Upper lobe of right lung (tissue), 1 donor: Measurements from ENCODE around the gene NAA10. TPM values are rescaled to one million over a fixed set of nuclear protein-coding genes. Genes with fewer than 3 reads are reported as not detected.

Experiments used
- ATAC-seq: fragments of 200-7000 bp; cut with Tn5 transposase; one replicate; pipeline ENCODE4 v1.9.1; 2020; ENCODE audit warnings: mild to moderate bottlenecking, moderate library complexity
- DNase-seq: peaks from one replicate; pipeline ENCODE4 v3.0.0-alpha.2; 2020
- H3K27ac ChIP-seq: fragments of 200-600 bp; one replicate; pipeline ENCODE4 v1.8.0; 2022
- H3K27me3 ChIP-seq: fragments of 200-600 bp; one replicate; pipeline ENCODE4 v1.8.0; 2022; ENCODE audit warnings: mild to moderate bottlenecking
- H3K36me3 ChIP-seq: fragments of 200-600 bp; one replicate; pipeline ENCODE4 v1.8.0; 2022
- H3K4me1 ChIP-seq: fragments of 200-600 bp; one replicate; pipeline ENCODE4 v1.8.0; 2022
- H3K4me3 ChIP-seq: fragments of 200-600 bp; one replicate; pipeline ENCODE4 v1.8.0; 2022; ENCODE audit warnings: mild to moderate bottlenecking
- H3K9me3 ChIP-seq: fragments of 200-600 bp; one replicate; pipeline ENCODE4 v1.8.0; 2022
- CTCF ChIP-seq: fragments of 200-600 bp; IDR thresholded peaks from one replicate; pipeline ENCODE4 v1.8.0; 2022; ENCODE audit warnings: antibody characterized with exemption
- intact Hi-C: fragments of 100-400 bp; cut with DNase I; formaldehyde crosslinking; loops from one replicate; pipeline ENCODE4 v1.11.0; 2022
- total RNA-seq: library from RNA; stranded (reverse); fragmentation: NEBNext Ultra II Directional; extraction: Animal tissue kit (Norgen Biotek cat#: 25700); gene quantifications from one replicate; pipeline ENCODE4 v1.2.1, GENCODE V29; 2021
- donor health status: DM: no; HTN: yes; CAD: no; lungs with severe emphysema.

NAA10 gene
- total RNA-seq, 1 donor from 2014 or later: 84.6 TPM

- TF ChIP-seq CTCF: no peak
- Histone ChIP-seq H3K36me3 (peaks cover 30% of the 10 kb centered on the region), H3K9me3 (no peaks in the 10 kb centered on the region), H3K27ac (no peak overlapping the region), H3K27me3 (no peaks in the 10 kb centered on the region), H3K4me1 (peaks cover 34% of the 10 kb centered on the region), H3K4me3 (no peak overlapping the region)
- ATAC-seq (no peak), DNase-seq (no peak)
- intact Hi-C loops: no loop called here
Measured at GRCh38 chrX:153965406-153965805, 30.6 kb upstream of the NAA10 start.

GRCh38 chrX:153964105-153964504 is 29.3 kb upstream of the NAA10 start:
- ATAC-seq (no peak), DNase-seq (no peak)
- H3K4me3 ChIP-seq: no peak overlapping the region
- intact Hi-C loops: no loop called here
- no peak overlapping the region for H3K27ac ChIP-seq
- peaks cover 43% of the 10 kb centered on the region for H3K36me3 ChIP-seq
- no peak for TF ChIP-seq CTCF
- H3K27me3 ChIP-seq: no peaks in the 10 kb centered on the region
- no peaks in the 10 kb centered on the region for H3K9me3 ChIP-seq
- H3K4me1 ChIP-seq: peaks cover 33% of the 10 kb centered on the region

GRCh38 chrX:153963546-153963945 is 28.7 kb upstream of the NAA10 start:
- intact Hi-C loops: no loop called here
- Histone ChIP-seq H3K27ac (no peak overlapping the region), H3K36me3 (peaks cover 48% of the 10 kb centered on the region), H3K4me3 (no peak overlapping the region), H3K9me3 (no peaks in the 10 kb centered on the region), H3K4me1 (peaks cover 28% of the 10 kb centered on the region), H3K27me3 (no peaks in the 10 kb centered on the region)
- no peak for TF ChIP-seq CTCF
- no peak for ATAC-seq
- DNase-seq: no peak

GRCh38 chrX:153961292-153961691 is 26.5 kb upstream of the NAA10 start:
- Histone ChIP-seq H3K4me3 (no peak overlapping the region), H3K9me3 (no peaks in the 10 kb centered on the region), H3K27ac (no peak overlapping the region), H3K27me3 (no peaks in the 10 kb centered on the region), H3K36me3 (peaks cover 71% of the 10 kb centered on the region), H3K4me1 (peaks cover 8% of the 10 kb centered on the region)
- TF ChIP-seq CTCF: no peak
- intact Hi-C loops: no loop called here
- no peak for DNase-seq
- ATAC-seq: no peak

GRCh38 chrX:153960786-153961185 is 25.9 kb upstream of the NAA10 start:
- peaks cover 3% of the 10 kb centered on the region for H3K4me1 ChIP-seq
- H3K27me3 ChIP-seq: no peaks in the 10 kb centered on the region
- DNase-seq: no peak
- no peaks in the 10 kb centered on the region for H3K9me3 ChIP-seq
- no peak for TF ChIP-seq CTCF
- intact Hi-C loops: no loop called here
- peaks cover 76% of the 10 kb centered on the region for H3K36me3 ChIP-seq
- H3K4me3 ChIP-seq: no peak overlapping the region
- no peak for ATAC-seq
- no peak overlapping the region for H3K27ac ChIP-seq

GRCh38 chrX:153960077-153960476 is 25.2 kb upstream of the NAA10 start:
- H3K4me3 ChIP-seq: no peak overlapping the region
- DNase-seq (no peak), ATAC-seq (no peak)
- H3K36me3 ChIP-seq: peaks cover 79% of the 10 kb centered on the region
- H3K27me3 ChIP-seq: no peaks in the 10 kb centered on the region
- TF ChIP-seq CTCF: no peak
- no peak overlapping the region for H3K27ac ChIP-seq
- no peaks in the 10 kb centered on the region for H3K4me1 ChIP-seq
- no peaks in the 10 kb centered on the region for H3K9me3 ChIP-seq
- intact Hi-C loops: no loop called here
